GM21360 (cell line): ENCODE data around the gene COL5A1.
"Not testable (repeated sequence)": the region's sequence is repeated elsewhere in the genome, so short reads cannot be mapped to it uniquely, and the experiment has no call there.

Experiments
- ATAC-seq: cut with Tn5 transposase; IDR thresholded peaks from one replicate; pipeline ENCODE4 v1.9.1; 2021; ENCODE audit warnings: mild to moderate bottlenecking, moderate library complexity; ENCODE audit not compliant: unreplicated experiment

COL5A1 gene

DNA sequence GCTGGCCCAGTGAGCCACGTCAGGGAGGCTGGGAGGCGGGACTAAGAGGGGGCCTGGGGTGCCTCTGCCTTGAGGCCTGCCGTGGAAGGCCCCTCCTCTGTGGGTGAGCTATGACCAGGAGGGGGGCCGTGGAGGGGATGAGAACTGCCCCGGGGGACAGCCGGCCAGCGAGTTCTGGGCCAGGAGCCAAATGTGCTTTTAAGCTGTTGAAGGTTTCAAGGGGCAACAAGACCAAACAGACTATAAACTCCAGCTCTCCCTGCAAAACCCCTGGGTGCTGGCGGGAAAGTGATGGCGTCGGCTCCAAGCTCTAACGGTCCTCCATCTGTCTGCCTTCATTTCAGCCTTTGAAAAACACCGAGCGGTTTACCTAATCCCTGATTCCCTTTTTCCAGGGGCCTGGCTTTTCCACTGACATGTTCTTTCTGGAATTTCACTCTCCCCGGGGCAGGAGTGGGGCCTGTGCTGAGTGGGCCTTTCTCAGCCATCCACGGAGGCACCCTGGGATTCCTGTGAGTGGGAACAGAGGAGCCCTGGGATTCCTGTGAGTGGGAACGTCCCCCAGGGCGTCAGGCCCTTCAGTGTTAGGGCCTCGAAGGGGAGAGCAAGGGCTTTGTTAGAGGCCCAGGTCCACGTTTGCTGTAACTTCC is 65.6 kb downstream of the COL5A1 start:
- ATAC-seq = no peak

DNA sequence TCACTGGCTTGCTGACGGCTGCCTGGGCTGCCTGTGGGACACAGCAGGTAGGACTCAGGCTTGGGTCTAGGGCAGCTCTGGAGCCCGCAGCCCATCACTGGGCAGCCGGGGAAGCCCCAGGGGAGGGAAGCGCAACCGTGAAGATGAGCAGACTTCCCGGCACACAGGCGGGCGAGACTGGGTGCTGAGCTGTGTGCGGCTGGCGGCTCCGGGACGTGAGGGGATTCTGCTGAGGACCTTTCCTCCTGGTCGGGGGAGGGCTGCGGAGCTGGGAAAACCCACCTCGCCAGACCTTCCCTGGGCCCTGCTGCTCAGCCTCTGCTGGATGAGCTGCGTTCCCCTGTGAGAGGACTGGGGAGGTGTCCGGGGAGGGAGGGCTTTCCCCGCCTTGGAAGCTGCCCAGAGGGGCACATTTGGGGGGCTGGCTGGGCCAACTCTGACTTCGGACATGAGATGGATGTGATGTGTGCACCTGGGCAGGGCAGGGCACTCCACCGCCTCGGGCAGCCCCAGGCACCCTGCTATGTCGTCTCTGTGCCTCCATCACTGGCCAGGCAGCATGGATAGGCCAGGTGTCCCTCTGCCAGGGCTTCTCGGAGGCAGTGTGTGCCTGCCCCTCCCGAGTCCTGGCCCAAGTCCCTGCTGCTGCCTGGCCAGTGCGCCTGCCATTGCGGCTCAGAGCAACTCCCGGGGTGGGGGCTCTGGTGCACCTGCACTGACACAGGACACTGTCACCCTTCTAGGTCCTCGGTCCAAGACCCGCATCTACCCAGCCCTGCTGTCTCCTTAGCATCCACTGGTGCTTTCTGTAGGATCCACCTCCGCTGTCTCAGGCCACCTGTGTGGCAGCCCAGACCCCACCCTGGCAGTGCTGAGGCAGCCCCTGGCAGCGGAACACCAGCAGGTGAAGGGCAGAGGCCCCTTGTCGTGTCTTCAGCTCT is 66.4 kb downstream of the COL5A1 start:
- no peak for ATAC-seq

DNA sequence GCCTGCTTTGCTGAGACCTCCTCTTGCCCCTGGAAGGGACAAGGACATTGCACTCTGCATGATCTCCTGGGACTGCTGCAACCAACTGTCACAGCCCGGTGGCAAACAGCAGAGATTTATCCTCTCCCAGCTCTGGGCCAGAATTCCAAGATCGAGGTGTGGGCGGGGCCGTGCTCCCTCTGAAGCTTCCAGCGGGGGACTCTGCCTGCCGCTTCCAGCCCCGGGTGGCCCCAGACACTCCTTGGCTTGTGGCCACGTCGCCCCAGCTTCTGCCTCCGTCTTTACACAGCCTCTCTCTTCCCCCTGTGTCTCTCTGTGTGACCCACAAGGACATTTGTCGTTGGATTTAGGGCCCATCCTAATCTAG is 67.1 kb downstream of the COL5A1 start:
- ATAC-seq = no peak

DNA sequence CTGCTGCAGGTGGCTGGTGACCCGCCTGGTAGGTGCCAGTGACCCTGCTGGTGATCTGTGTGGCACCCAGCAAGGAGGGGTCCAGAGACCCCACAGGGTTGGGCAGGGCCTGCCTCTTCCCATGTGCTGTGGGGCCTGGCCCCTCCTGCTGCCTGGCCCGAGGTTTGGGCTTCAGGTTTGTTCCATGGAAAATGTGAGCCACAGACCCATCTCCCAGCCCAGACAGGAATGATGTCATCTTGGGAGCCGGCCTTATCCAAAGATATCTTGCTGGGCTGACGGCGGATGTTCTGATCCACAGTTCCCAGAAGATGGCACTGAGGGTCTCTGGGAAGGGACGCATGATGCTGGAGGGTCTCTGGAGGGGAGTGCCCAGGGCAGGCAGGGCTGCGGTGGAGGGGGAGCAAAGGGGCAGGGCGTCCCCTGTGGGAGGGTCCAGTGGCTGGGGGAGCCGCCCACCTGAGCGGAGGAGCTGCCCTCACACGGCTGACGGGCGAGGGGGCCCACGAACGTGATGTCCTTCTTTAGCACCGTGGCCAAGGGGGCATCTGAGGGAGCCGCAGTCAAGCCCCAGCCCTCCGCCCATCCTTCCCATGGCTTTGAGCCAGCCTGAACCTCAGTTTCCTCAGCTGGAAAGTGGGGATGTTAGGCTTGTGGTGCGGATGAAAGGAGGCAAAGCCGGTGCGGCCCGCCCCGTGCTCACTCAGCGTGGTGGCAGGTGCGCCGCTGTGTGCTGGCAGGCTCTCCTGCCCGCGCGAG is 68.1 kb downstream of the COL5A1 start:
- no peak for ATAC-seq

DNA sequence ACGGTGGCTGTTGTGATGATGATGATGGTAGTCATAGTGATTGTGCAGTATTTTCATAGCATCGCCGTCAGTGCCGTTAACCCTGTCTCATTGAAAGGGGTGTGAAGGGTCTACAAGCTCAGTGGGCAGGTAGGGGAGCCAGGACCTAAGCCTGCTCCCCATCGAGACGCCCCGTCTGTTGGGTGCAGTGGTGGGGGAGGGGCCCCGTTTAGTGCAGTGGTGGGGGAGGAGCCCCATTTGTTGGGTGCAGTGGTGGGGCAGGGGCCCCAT is 68.6 kb downstream of the COL5A1 start:
- ATAC-seq = no peak

DNA sequence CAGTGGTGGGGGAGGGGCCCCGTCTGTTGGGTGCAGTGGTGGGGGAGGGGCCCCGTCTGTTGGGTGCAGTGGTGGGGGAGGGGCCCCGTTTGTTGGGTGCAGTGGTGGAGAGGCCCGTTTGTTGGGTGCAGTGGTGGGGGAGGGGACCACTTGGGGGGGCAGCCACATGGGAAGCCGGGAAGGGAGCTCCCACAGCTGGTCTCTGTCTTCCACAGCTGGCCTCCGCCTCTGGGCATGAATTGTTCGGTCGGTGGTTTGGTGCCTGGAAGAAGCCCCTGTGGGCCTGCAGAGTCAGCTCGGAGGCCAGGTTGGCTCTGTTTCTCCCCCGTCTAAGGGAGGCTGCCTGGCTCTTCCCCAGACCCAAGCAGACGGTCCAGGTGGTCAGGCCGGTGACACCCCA is 69.3 kb downstream of the COL5A1 start:
- no peak for ATAC-seq

DNA sequence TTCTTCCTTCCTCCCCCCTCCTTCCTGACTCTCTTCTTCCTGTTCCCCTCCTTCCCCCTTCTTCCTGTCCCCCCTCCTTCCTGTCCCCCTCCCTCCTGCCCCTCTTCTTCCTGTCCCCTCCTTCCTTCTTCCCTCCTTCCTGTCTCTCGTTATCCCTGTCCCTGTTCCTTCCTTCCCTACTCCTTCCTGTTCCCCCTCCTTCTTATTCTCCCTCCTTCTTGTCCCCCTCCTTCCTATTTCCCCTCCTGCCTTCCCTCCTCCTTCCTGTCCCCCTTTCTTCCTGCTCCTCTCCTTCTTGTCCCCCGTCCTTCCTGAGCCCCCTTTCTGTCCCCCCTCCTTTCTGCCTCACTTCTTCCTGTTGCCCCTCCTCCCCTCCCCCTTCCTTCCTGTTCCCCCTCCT is 70.6 kb downstream of the COL5A1 start:
- ATAC-seq = no peak

DNA sequence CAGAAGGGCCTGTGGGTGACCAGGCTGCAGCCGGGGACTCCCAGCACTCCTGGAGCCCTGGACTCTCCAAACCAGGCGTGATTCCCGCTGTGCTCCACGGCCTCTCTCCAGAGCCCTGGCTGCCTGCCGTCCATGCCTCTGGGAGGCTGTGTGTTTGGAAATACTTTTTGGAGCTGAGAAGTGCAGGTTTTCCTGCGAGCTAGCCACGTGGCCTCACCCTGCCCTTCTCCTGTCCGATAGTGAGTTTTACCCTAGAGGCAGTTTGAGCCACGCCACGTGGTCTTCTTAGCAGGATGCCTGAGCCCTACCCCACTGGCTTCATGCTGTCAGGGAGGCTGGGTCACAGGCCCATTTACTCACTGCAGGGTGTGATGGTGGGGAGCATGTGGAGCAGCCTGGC is 71.3 kb downstream of the COL5A1 start:
- no peak for ATAC-seq

DNA sequence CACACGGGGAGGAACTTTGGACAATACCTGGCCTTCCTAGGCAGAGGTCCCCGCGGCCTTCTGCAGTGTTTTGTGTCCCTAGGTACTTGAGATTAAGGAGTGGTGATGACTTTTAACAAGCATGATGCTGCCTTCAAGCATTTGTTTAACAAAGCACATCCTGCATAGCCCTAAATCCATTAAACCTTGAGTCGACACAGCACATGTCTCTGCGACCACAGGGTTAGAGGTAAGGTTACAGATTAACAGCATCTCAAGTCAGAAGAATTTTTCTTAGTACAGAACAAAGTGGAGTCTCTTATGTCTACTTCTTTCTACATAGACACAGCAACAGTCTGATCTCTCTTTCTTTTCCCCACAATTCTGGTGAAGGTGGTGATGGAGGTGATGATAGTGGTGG is 73.9 kb downstream of the COL5A1 start:
- ATAC-seq = not testable (repeated sequence)

DNA sequence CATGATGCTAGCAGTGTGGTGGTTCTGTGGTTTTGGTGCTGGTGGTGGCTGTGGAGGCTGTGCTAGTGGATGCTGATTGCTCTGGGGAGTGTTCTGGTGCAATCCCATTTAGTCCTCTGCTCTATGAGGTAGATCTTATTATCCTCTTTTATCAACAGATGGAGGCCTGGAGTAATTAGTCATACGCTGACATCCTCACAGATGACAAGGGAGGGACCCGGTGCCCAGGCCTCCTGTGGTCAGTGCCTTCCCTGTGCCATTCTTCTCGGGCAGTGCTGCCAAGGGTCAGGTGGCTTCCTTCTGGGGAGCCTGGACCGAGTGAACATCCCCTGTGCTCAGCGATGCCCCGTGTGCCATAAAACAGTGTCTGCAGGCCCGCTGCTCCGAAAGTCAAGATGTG is 74.5 kb downstream of the COL5A1 start:
- ATAC-seq = no peak

DNA sequence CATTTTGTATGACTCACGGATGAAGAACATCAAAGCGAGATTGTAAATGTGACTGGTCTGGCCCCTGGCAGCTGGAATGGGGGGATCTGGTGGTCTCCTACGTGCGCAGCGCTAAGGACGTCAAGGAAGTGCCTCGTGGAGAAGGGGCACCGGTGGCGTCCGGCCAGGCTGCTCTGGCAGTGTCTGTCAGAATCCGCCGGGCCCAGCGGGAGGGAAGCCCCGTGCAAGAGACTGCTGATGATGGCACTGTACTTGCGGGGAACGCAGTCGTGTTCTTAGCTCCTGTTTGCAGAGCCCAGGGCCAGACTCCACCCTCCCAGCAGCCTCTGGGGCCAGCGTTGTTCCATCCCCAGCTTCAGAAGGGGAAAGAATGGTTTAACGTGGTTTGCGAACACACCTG is 75.5 kb downstream of the COL5A1 start:
- no peak for ATAC-seq

DNA sequence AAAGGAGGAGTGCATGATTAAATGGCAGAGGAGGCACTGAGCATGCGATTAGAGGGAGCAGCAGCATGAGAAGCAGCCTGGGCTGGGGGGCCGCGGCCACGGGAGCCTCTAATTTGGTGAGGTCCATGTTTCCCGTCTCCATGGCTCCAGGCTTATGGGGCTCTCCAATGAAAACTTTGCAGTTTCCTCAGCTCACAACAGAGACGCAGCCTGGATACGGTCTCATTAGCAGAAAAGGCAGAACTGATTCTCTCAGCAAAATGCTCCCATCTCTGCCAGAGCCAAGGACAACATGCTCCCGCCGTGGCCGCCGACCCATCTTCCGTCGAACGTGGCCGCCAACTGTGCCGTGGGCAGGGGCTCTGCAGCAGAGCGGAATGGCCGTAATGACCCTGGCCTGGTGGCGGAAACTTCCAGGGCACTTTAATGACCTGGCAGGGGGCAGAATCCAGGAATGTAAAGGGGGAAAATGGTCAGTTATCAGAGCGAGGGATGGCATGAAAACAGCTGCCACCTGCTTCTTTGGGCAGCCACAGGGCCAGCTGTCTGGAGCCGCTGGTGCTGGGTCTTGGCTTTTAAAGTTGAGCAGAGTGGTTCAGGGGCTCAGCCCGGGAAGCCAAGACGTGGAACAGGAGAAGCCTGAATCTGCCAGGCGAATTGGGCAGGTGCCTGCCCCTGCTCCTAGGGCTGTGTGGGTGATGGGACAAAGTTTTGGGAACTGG is 76.5 kb downstream of the COL5A1 start:
- no peak for ATAC-seq

DNA sequence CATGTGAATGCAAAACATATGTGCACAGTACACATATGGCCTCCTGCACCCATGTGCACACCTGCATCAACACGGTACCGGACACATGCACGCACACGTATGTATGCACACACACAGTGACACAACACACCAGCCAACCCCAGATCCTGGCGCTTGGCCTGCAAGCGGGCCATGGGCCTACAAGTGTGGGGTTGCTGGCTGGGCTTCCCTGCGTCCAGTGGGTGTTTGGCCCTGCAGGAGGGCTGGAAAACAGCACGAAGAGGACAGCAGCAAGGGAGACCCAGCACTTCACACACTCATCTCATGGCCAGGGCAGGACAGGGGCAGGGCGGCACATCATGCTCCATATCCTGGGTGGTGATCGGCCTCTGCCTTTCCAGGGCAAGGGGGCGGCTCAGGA is 77.7 kb downstream of the COL5A1 start:
- ATAC-seq = no peak

DNA sequence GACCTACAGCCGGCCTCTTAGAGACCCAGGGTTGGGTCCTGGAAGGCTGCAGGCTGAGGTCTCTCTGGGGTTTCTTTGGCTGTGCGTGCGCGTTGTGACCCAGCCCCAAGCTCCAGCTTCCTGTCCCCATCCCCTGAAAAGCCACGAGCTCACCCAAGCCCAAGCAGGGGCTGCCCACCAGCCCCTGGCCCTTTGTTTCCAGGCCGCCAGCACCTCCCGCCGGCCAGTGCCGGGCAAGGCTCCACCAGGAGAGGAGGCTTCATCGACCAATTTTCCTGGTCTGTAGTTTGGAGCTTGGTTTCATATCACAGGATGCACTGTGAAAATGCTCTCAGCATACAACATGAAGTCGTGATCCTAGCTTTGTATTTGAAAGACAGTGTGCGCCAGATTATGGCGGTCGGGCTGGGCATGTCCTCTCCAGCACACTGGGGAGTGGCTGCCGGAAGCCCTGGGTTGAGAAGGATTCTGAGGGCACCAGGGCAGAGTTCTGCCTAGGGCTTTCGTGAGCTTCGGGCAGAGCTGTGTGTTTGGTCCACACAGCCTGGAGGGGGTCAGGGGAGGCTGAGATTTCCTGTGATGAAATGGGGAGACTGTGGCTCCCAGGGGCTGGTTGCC is 78.6 kb downstream of the COL5A1 start:
- ATAC-seq = no peak

DNA sequence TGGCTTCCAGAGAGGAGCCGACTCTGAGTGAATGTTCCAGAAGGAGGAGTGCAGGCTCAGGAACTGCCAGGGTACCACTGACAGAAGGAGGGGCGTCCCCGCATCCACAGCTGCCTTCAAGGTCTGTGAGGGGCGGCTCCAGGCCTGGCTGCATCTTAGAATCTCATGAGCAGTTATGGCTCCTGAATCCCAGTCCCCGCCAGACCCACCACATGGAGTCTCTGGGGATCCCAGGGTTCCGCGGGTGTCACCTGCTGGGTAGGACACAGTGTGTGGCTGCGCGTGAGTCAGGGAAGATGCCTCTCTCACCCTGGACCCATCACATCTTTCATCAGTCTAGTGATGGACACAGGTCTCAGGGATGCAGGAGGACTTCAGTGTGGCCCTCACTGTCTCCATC is 79.2 kb downstream of the COL5A1 start:
- ATAC-seq = no peak

DNA sequence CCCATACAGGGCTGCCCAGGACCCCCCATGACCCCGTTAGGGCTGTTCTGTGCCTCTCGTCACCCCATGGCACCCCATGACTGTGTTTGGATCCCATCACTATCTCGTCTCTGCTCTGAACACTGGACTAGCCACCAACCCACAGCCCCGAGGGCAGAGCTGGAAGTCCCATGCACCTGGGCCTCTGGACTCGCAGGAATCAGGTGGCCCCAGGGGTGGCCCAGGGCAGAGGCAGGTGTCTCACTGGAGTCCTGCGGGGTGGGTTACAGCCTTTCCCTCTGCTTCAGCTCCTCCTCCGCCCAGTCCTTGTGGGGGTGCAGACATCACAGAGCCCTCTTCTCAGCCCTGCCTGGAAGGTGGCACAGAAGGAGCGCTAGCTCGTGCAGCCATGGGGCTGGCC is 79.7 kb downstream of the COL5A1 start:
- no peak for ATAC-seq

DNA sequence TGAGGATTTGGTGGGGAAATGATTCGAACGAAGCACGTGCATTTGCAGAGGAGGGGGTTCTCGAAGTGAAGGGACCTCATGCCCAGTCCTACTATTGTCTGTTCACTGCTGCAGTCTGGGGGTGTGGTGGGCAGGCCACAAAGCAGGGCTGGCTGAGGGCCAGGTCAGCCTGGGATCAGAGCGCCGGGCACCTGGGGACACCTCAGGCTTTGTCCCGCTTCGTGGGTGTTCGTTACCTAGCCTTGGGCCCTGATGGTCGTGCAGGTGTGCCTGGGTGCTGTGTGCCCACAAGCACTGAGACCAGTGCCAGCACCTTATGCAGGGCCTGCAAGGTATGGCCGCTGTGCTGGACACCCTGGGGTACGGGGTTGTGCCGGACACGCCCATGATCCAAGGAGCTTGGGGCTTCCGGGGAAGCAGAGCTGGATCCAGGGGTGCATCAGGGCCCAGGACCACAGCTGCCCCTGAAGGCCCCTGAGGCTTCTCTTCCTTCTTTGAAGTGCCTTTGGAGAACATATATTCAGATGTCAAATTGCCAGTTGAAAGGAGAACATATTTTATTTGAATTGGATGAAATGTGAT is 80.6 kb downstream of the COL5A1 start:
- ATAC-seq = no peak

DNA sequence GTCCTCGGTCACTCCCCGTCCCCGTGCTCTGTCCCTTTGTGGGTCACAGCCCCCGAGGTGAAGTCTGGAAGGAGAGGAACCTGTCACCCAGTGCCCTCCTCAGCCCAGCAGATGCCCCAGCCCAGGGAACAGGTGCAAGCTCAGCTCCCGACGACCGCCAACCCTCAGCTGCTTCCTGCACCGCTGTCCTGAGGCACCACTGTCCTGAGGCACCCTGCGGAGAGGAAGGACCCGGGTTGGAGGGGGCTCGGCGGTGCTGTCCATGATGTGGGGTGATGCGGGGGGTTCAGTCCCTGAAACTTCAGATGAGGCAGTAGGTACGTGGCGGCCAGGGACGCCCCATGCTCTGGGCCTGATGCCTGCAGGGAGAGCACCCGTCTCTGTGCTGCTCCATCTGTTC is 81.4 kb downstream of the COL5A1 start:
- ATAC-seq = no peak

DNA sequence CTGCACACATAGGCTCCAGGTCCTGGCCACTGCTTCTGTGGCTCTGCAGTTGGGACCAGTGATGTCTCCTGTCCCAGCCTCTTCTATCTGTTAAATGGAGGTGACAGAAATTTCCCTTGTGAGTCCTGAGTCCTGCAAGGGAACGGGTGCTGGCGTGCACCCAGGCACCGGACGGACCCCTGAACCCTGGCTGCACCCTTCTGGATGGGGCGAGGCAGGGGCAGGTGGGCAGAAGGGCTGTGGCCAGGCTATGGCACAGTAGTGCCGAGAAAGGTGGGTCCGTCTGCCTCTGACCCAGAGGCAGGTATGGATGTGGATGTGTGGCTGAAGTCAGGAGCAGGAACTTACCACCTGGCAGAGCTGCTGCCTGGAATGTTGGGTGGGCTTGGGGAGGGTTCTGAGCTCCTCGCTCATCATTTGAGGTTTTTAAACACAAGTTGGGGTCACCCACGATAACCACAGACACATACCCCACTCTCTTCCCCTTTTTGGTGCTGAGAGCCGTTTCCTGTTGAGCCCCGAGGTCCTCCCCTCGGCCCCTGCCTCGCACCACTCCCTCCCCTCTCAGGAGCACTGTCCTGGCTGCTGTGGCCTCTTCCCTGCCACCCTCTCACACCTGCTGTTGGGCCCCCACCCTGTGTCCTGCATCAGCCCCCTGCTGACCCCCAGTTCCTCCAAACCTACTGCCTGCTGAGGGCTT is 82.0 kb downstream of the COL5A1 start:
- no peak for ATAC-seq
